Ramos (cell line): ENCODE results near the gene SOX10.

Experiments
- in situ Hi-C: fragments of 300-500 bp; cut with MboI; formaldehyde crosslinking; loops from one replicate; pipeline ENCODE4 v1.14.3; 2022; ENCODE audit warnings: low sequenced_read_pairs; ENCODE audit not compliant: unreplicated experiment

SOX10 gene

DNA sequence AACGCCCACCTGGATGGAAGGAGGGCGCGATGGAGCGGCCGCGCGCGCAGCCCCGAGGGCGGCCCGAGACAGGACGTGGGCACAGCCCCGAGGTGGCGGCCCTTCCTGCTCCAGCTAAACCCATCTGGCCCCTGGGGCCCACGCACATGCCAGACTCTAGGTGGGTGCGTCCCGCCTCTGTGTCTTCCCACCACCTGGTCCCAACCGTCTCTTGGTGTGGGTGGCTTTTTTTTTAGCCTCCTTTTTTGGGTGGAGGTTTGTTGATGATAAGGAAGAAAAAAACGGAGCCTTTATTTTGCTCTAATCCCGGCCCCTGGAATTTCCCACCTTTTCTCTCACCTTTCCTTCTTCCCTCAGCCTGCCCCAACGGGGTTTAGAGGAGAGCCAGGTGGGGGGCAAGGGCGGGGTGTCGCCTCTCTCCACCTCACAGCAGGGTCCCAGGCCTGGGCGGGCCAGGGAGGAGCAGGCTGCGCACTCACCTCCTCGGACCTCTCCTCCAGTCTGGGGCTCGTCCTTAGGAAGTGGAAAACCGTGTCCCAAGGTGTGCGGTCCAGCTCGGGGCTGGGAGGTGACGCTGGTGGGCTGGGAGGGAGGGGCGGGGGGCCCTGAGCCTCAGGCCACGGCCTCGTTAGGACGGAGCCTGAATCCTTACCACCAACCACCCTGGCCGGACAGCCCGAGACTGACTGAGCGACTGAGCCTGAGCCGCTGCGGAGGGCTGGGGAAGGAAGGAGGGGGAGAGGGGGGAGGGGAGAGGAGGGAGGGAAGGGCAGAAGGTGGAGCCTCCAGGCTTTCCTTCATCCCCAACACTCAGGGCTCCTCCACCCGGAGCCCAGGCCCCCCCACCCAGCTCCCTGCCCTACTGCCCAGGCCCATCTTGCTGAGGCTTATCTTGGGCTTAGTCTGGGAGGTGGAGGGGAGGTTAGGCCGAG is at the start of gene SOX10:
Gene SOX10, minus strand, starts transcription at position 696 of the 932 bp plus-strand sequence. CDS start 771 bp downstream, outside the sequence.
- in situ Hi-C loops, result no loop called here

DNA sequence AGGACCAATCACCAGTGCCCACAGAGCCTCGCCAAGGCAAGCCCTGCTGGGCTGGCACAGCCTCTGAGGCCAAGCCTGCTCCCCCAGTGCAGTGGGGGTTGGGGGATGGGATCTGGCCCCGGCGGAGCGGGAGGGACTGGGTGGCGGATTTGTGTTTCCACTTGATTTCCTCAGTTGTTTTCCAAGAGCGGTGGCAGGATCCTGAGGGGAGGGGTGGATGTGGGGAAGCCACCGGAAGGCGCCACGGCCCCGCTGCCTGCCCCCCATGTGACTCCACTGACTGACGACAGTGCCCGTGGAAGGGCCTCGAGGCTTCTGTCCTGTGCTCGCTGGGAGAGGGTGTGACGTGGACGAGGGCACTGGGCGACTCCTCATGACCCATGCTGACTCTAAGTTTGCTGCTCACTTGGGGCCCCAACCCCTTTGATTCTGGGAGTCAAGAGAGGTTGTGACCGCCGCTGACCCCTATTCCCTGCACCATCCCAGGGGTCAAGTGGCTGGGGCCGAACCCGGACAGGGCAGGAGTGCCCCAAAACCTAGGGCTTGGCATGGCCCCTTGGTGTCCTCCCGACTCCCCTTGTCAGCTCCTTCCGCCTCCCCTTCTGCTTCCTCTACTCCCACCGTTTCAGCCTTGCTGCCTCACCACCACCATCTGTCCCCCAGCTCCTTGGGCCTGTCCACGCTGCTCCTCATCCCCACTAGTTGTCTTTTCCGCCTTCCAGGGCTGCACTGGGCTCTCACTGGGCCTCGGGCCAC is 49.3 kb upstream of the SOX10 start:
- in situ Hi-C loops, result no loop called here

GRCh38 chr22:38032681-38033521 is 48.5 kb upstream of the SOX10 start:
- in situ Hi-C loops, result no loop called here

DNA sequence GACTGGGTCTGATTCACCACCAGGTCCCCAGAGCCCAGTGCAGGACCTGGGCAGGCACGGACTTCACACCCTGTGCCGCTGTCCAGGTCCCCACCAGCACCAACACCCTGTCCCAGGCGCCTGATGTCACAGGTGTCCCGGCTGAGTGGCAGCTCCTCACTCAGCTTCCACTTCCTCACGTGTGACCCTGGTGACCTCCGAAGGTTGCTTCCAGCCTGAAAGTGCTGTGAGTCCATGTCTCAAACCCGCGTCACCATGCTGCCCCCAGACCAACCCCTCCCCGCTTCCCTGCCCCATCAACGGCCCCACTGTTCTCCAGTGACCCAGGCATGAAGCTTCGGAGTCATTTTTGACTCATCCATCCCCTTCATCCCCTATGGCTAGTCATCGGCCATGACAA is 47.1 kb upstream of the SOX10 start:
- in situ Hi-C loops, result no loop called here

DNA sequence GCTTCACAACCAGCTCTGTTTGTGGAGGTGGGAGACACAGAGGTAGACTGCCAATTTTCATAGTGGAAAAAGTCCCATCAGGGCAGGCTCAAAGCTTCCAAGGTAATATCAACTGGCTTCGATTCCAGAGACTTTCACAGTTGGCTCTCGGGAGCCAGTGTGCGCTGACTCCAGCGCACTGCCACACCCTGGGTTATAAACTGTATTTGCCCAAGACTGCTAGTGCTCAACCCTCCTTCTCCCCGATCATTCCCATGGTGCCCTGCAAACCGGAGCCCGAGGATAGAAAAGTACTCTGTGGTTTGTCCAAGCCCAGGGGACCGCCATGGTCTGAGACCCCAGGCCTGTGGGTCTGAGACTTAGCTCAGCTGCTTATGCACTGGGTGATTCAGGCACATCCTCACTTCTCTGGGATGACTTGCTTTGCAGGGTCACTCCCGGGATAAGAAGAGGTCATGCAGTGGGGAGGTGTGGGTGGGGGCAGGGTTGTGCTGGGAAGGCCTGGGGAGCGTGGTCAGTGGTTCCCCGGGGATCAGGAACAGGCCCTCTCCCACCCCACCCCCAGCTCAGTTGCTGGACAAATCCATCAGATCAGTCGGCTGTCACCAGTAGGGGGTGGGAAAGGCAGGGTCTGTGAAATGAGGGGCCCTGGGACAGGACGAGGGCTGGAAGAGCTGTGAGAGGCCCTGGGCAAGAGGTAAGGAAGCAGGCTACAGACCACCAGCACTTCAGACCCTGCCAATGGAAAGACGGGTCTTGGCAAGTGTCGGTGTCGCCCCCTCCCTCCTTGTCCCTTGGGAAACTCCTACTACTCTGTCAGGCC is 46.2 kb upstream of the SOX10 start:
- in situ Hi-C loops, result no loop called here

- in situ Hi-C loops, result no loop called here
These were observed 45.5 kb upstream of the SOX10 start for GRCh38 chr22:38029901-38030300.

DNA sequence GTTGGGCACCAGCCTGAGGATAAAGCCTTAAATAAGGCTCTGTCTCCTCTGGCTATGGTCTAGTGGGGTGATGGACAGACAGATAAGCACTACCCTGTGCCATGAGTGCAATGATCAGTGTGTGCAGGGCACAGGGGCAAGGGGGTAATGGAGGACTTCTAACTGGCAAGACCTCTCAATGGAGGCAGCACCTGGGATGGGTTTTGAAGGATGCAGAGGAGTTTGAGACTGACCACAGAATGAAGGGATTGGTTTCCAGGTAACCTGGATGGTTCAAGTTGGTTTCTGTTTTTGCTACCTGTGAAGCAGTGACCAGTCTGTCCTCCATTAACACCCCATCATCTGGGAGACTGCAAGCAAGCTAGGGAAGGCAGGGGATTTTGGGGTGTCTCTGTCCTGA is 45.0 kb upstream of the SOX10 start:
- in situ Hi-C loops, result no loop called here

- in situ Hi-C loops, result no loop called here
These were observed 44.2 kb upstream of the SOX10 start for GRCh38 chr22:38028344-38029130.

DNA sequence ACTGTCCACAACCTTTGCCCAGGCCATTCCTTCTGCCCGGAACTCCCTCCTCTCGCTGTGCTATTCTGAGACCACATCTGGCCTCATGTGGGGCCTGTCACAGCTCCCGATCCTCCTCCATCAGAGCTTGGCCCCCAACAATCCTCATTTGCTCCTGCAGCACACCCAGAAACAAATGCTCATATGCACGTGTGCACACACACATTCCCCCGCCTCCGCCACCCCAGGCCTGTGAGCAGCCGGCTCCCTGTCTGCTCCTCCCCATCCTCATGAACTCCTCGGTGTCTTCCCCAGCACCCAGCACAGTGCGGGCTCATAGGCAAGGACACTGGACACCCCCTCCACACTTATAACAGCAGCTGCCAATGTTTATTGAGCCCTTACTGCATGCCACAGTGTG is 43.1 kb upstream of the SOX10 start:
- in situ Hi-C loops, result no loop called here

GRCh38 chr22:38026130-38027111 is 42.1 kb upstream of the SOX10 start:
- in situ Hi-C loops, result no loop called here

GRCh38 chr22:38025514-38025913 is 41.2 kb upstream of the SOX10 start:
- in situ Hi-C loops, result no loop called here

DNA sequence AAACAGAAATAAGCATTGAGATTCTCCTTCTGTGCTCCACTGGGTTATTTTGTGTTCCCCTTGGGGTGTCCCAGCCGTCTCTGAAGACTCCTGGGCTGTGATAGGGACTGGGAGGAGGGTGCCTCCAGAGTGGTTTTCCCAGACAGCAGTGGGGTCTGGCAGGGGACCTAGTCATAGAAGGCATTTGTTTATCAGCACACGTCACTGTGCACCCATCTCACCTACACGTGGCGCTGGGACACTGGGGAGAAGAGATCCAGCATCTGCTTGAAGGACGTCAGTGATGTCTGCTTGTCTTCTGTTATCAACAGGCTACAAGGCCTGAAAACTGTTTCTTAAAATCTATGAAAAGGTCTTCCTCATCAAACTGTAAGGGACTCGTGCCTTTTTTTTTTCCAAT is 38.7 kb upstream of the SOX10 start:
- in situ Hi-C loops, result no loop called here

DNA sequence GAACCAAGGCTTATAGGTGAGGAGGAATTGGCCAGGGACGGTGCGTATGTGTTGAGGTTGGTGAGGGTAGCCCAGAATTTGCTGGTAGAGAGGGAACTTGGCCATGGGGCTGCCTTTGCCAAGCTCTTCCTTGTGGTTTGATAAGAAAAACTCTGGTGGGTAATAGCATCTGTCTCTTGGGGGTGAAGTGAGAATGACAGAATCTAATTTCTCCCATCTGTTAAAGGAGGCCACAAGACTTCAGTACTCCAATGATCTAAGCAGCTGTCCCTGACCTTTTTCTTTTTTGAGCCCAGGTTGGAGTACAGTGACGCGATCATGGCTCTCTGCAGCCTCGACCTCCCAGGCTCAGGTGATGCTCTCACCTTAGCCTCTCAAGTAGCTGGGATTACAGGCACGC is 36.9 kb upstream of the SOX10 start:
- in situ Hi-C loops, result no loop called here

- in situ Hi-C loops, result no loop called here
These were observed 34.8 kb upstream of the SOX10 start for GRCh38 chr22:38018938-38019827.

- in situ Hi-C loops, result no loop called here
These were observed 33.9 kb upstream of the SOX10 start for GRCh38 chr22:38017939-38018885.
